Measurements from ENCODE around the gene ITIH1.

GRCh38 chr3:52830535-52831258 lies 53.3 kb downstream of the ITIH1 start, which contains the start of gene ITIH4:
- TF ChIP-seq POLR2A (IDR thresholded peaks at IDR 0.05; ENCODE audit: low read depth, low read length) (no peak), NFE2L2 (IDR thresholded peaks at IDR 0.05; ENCODE audit: low read depth, low read length) (no peak), RCOR1 (IDR thresholded peaks at IDR 0.05; ENCODE audit: insufficient replicate concordance, low read length) (no peak)
- TF ChIP-seq, protein P1, sequence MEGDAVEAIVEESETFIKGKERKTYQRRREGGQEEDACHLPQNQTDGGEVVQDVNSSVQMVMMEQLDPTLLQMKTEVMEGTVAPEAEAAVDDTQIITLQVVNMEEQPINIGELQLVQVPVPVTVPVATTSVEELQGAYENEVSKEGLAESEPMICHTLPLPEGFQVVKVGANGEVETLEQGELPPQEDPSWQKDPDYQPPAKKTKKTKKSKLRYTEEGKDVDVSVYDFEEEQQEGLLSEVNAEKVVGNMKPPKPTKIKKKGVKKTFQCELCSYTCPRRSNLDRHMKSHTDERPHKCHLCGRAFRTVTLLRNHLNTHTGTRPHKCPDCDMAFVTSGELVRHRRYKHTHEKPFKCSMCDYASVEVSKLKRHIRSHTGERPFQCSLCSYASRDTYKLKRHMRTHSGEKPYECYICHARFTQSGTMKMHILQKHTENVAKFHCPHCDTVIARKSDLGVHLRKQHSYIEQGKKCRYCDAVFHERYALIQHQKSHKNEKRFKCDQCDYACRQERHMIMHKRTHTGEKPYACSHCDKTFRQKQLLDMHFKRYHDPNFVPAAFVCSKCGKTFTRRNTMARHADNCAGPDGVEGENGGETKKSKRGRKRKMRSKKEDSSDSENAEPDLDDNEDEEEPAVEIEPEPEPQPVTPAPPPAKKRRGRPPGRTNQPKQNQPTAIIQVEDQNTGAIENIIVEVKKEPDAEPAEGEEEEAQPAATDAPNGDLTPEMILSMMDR (conservative IDR thresholded peaks at IDR 0.05; ENCODE audit: low read depth, low read length) = no peak

All from IMR-90 (cell line).